Measurements from ENCODE around the gene MVK. TPM values are rescaled to one million over a fixed set of nuclear protein-coding genes. Genes with fewer than 3 reads are reported as not detected.

Gene MVK
- polyA plus RNA-seq, 3 donors, result 1.1 to 3.8 (median 1.6) TPM

DNA sequence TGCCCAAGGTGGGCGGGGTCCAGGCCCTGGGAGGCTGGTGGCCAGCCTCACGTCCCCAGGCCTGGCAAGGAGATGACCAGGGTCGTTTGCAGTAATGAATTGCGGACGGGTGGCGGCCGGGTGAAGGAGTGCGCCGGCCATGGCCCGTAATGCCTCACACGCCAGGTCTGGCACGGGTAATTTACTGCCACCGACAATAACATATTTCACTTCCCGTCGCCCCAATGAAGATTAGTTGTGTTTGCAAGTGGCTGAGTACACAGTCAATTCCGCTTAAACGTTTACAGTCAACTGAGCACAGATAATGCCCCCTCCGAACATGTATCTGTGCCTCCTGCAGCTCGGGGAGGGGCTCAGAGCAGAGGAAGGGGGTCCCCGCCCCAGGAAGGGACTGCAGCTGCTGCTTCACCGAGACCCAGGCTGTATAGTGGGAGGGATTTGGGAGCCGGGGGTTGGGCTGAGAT lies 48.3 kb downstream of the MVK start:
- intact Hi-C loops (cut with micrococcal nuclease), result no loop called here
- H3K36me3 ChIP-seq (replicated peaks in 1 of 2; ENCODE audit: control insufficient read depth in 1 of 2, insufficient read depth in 2 of 2, low read length in 2 of 2), result no peaks in the 10 kb centered on the region
- H3K27ac ChIP-seq (ENCODE audit: low read depth in 1 of 2, low read length in 2 of 2), result no peak overlapping the region
- Mint-ChIP-seq H3K36me3 (no peaks in the 10 kb centered on the region), H3K27ac (no peak overlapping the region), H3K4me1 (no peaks in the 10 kb centered on the region), H3K4me3 (peak overlapping the region in 1 of 2 donors; percentile 52), H3K27me3 (ENCODE audit: low read depth in 3 of 3) (peaks cover 26 to 35% (median 32%) of the 10 kb centered on the region in 3 donors), H3K9me3 (no peaks in the 10 kb centered on the region)
- H3K79me2 ChIP-seq (ENCODE audit: insufficient read depth, low read length), result no peaks in the 10 kb centered on the region
- H3K4me1 ChIP-seq (ENCODE audit: control insufficient read depth in 1 of 2, insufficient read depth in 2 of 2, low read length in 2 of 2), result no peaks in the 10 kb centered on the region
- H2AFZ ChIP-seq (ENCODE audit: insufficient read depth, low read depth, low read length, poor library complexity, severe bottlenecking), result no peak overlapping the region
- H3K9ac ChIP-seq (ENCODE audit: insufficient read depth, low read length, poor library complexity, severe bottlenecking), result no peak overlapping the region
- WGBS (ENCODE audit: insufficient coverage), result 39% methylated on average over 2 of the region's 22 CpGs
- H3K4me3 ChIP-seq (replicated peaks in 1 of 3; ENCODE audit: low read depth in 2 of 3, low read length in 3 of 3), result no peak overlapping the region
- no peak for DNase-seq
- no peak for TF ChIP-seq CTCF (IDR thresholded peaks at IDR 0.05)
- H3K27me3 ChIP-seq (ENCODE audit: control insufficient read depth in 2 of 2, insufficient read depth in 2 of 2, low read length in 2 of 2), result peaks cover 3 to 19% of the 10 kb centered on the region in 2 donors
- H3K4me2 ChIP-seq (replicated peaks; ENCODE audit: extremely low read depth, low read length, poor library complexity, severe bottlenecking), result no peak overlapping the region
- no peaks in the 10 kb centered on the region for H3K9me3 ChIP-seq (replicated peaks in 1 of 2; ENCODE audit: control insufficient read depth in 1 of 2, insufficient read depth in 1 of 2, low read length in 2 of 2)
- H4K20me1 ChIP-seq (ENCODE audit: insufficient read depth, low read length), result no peaks in the 10 kb centered on the region

DNA sequence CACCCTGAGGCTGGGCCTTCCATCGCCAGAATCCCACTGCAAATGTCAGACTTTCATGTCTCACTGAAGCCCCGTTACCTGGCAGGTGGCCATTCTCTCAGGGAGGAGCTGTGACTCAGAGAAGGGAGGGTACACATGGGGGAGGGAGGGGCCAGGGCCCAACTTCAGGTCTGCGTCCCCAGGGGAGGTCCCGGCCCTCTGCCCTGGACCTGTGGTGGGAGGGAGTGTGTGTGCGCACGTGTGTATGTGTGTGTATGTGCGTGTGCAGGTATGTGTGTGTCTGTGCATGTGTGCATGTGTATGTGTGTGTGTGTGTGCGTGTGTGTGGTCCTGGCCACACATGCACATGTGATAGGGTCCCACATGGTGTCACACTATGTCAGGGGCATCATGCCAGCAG lies 50.9 kb downstream of the MVK start:
- 94% methylated on average over 8 of the region's 8 CpGs for WGBS (ENCODE audit: insufficient coverage)

More for the DNA sequence above, 50.9 kb downstream of the MVK start:
- Histone ChIP-seq H3K27me3 (ENCODE audit: control insufficient read depth in 2 of 2, insufficient read depth in 2 of 2, low read length in 2 of 2) (peaks cover 3 to 19% of the 10 kb centered on the region in 2 donors), H3K4me2 (replicated peaks; ENCODE audit: extremely low read depth, low read length, poor library complexity, severe bottlenecking) (no peak overlapping the region), H3K4me1 (ENCODE audit: control insufficient read depth in 1 of 2, insufficient read depth in 2 of 2, low read length in 2 of 2) (no peaks in the 10 kb centered on the region), H4K20me1 (ENCODE audit: insufficient read depth, low read length) (no peaks in the 10 kb centered on the region), H3K9me3 (replicated peaks in 1 of 2; ENCODE audit: control insufficient read depth in 1 of 2, insufficient read depth in 1 of 2, low read length in 2 of 2) (no peaks in the 10 kb centered on the region), H2AFZ (ENCODE audit: insufficient read depth, low read depth, low read length, poor library complexity, severe bottlenecking) (no peak overlapping the region), H3K9ac (ENCODE audit: insufficient read depth, low read length, poor library complexity, severe bottlenecking) (no peak overlapping the region), H3K36me3 (replicated peaks in 1 of 2; ENCODE audit: control insufficient read depth in 1 of 2, insufficient read depth in 2 of 2, low read length in 2 of 2) (no peaks in the 10 kb centered on the region), H3K4me3 (replicated peaks in 1 of 3; ENCODE audit: low read depth in 2 of 3, low read length in 3 of 3) (no peak overlapping the region), H3K27ac (ENCODE audit: low read depth in 1 of 2, low read length in 2 of 2) (no peak overlapping the region), H3K79me2 (ENCODE audit: insufficient read depth, low read length) (no peaks in the 10 kb centered on the region)
- Mint-ChIP-seq H3K27me3 (ENCODE audit: low read depth in 3 of 3) (peaks cover 26 to 37% (median 33%) of the 10 kb centered on the region in 3 donors), H3K27ac (no peak overlapping the region), H3K9me3 (no peaks in the 10 kb centered on the region), H3K36me3 (no peaks in the 10 kb centered on the region), H3K4me3 (no peak overlapping the region), H3K4me1 (no peaks in the 10 kb centered on the region)
- TF ChIP-seq CTCF (IDR thresholded peaks at IDR 0.05), result no peak
- intact Hi-C loops (cut with micrococcal nuclease), result no loop called here
- DNase-seq, result no peak

Measured in CD14-positive monocyte (primary cell).